Nephron progenitor cell (in vitro differentiated cells): ENCODE results near the gene ESPL1.
"Not testable (repeated sequence)": the region's sequence is repeated elsewhere in the genome, so short reads cannot be mapped to it uniquely, and the experiment has no call there.

ENCODE experiments used
- DNase-seq: peaks from one replicate; pipeline ENCODE4 v3.0.0; 2021
- H3K27ac Mint-ChIP-seq: 2 replicates; pipeline ENCODE4 v1.8.0; 2021; ENCODE audit warnings: mild to moderate bottlenecking, moderate library complexity, mixed read lengths
- H3K27me3 Mint-ChIP-seq: 2 replicates; pipeline ENCODE4 v1.8.0; 2021; ENCODE audit warnings: mild to moderate bottlenecking, low read depth, mixed read lengths; ENCODE audit not compliant: poor library complexity
- H3K36me3 Mint-ChIP-seq: 2 replicates; pipeline ENCODE4 v1.8.0; 2021; ENCODE audit warnings: low read depth, mixed read lengths
- H3K4me1 Mint-ChIP-seq: 2 replicates; pipeline ENCODE4 v1.8.0; 2021; ENCODE audit warnings: mixed read lengths
- H3K4me3 Mint-ChIP-seq: 2 replicates; pipeline ENCODE4 v1.8.0; 2021; ENCODE audit warnings: mild to moderate bottlenecking, moderate library complexity, mixed read lengths
- H3K9me3 Mint-ChIP-seq: 2 replicates; pipeline ENCODE4 v1.8.0; 2021; ENCODE audit warnings: mild to moderate bottlenecking, moderate library complexity, mixed read lengths
- CTCF ChIP-seq: fragments of 200-600 bp; sonication (generic); IDR thresholded peaks from 2 replicates; pipeline ENCODE4 v1.5.0; 2021; ENCODE audit warnings: antibody characterized with exemption

Gene ESPL1

GRCh38 chr12:53328043-53328435, 59.9 kb downstream of the ESPL1 start:
- no peak overlapping the region for H3K27ac Mint-ChIP-seq
- H3K27me3 Mint-ChIP-seq: peaks cover 9% of the 10 kb centered on the region
- peak; percentile 33 for DNase-seq
- H3K4me3 Mint-ChIP-seq: no peak overlapping the region
- H3K9me3 Mint-ChIP-seq: no peaks in the 10 kb centered on the region
- TF ChIP-seq CTCF: peak; percentile 21
- H3K36me3 Mint-ChIP-seq: no peaks in the 10 kb centered on the region
- peaks cover 54% of the 10 kb centered on the region for H3K4me1 Mint-ChIP-seq

- Mint-ChIP-seq H3K9me3 (no peaks in the 10 kb centered on the region), H3K27me3 (peaks cover 20% of the 10 kb centered on the region), H3K36me3 (no peaks in the 10 kb centered on the region), H3K27ac (no peak overlapping the region), H3K4me1 (peaks cover 66% of the 10 kb centered on the region), H3K4me3 (no peak overlapping the region)
- TF ChIP-seq CTCF: no peak
- no peak for DNase-seq
Observed at GRCh38 chr12:53330671-53331070, 62.6 kb downstream of the ESPL1 start.

GRCh38 chr12:53332339-53332738, 64.2 kb downstream of the ESPL1 start:
- H3K36me3 Mint-ChIP-seq, H3K9me3 Mint-ChIP-seq, H3K4me3 Mint-ChIP-seq, H3K27ac Mint-ChIP-seq, DNase-seq: not testable (repeated sequence)
- H3K4me1 Mint-ChIP-seq: peaks cover 67% of the 10 kb centered on the region
- peaks cover 24% of the 10 kb centered on the region for H3K27me3 Mint-ChIP-seq

GRCh38 chr12:53332744-53333143, 64.6 kb downstream of the ESPL1 start:
- Mint-ChIP-seq H3K36me3 (no peaks in the 10 kb centered on the region), H3K27me3 (peaks cover 24% of the 10 kb centered on the region), H3K27ac (no peak overlapping the region), H3K9me3 (no peaks in the 10 kb centered on the region), H3K4me3 (no peak overlapping the region), H3K4me1 (peaks cover 67% of the 10 kb centered on the region)
- no peak for TF ChIP-seq CTCF
- DNase-seq: no peak

- Mint-ChIP-seq H3K36me3 (no peaks in the 10 kb centered on the region), H3K27me3 (peaks cover 24% of the 10 kb centered on the region), H3K4me1 (peaks cover 67% of the 10 kb centered on the region), H3K9me3 (no peaks in the 10 kb centered on the region), H3K27ac (no peak overlapping the region), H3K4me3 (no peak overlapping the region)
- TF ChIP-seq CTCF: no peak
- DNase-seq: no peak
Observed at GRCh38 chr12:53333289-53333688, 65.2 kb downstream of the ESPL1 start.

- Mint-ChIP-seq H3K27me3 (peaks cover 22% of the 10 kb centered on the region), H3K27ac (no peak overlapping the region), H3K36me3 (no peaks in the 10 kb centered on the region), H3K9me3 (no peaks in the 10 kb centered on the region), H3K4me1 (peaks cover 70% of the 10 kb centered on the region), H3K4me3 (no peak overlapping the region)
- no peak for TF ChIP-seq CTCF
- DNase-seq: no peak
Observed at GRCh38 chr12:53333845-53334244, 65.7 kb downstream of the ESPL1 start.
